Measurements from ENCODE around the gene EHBP1L1.

EHBP1L1 gene

GRCh38 chr11:65577756-65578109 is 1.9 kb downstream of the EHBP1L1 start:
- no peak for DNase-seq (ENCODE audit: low read depth, low spot score)

- DNase-seq (ENCODE audit: low read depth, low spot score) = no peak
These were observed 2.3 kb downstream of the EHBP1L1 start for GRCh38 chr11:65578134-65578533.

GRCh38 chr11:65578667-65579066 is 2.8 kb downstream of the EHBP1L1 start:
- DNase-seq (ENCODE audit: low read depth, low spot score) = no peak

GRCh38 chr11:65579291-65579690 is 3.4 kb downstream of the EHBP1L1 start:
- no peak for DNase-seq (ENCODE audit: low read depth, low spot score)

DNA sequence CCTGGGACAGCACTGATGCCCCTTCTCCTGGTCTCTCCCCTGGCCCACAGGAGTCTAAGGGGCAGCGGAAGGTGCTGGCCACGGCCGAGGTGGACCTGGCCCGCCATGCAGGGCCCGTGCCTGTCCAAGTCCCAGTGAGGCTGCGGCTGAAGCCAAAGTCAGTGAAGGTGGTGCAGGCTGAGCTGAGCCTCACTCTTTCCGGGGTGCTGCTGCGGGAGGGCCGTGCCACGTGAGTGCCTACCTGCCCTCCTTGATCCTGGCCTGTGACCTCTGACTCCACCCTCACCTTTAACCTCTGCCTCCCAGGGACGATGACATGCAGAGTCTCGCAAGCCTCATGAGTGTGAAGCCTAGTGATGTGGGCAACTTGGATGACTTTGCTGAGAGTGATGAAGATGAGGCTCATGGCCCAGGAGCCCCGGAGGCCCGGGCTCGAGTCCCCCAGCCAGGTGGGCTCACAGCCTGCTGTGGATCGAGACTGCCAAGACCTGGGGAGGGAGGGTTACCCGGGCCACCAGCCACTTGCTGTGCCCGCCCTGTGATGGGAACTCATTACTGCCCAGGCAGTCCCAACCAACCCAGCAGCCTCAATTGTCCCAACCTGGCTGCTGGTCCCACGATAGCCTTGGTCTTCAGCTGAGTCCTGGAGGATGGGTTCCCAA is 4.3 kb downstream of the EHBP1L1 start:
- DNase-seq (ENCODE audit: low read depth, low spot score) = no peak

DNA sequence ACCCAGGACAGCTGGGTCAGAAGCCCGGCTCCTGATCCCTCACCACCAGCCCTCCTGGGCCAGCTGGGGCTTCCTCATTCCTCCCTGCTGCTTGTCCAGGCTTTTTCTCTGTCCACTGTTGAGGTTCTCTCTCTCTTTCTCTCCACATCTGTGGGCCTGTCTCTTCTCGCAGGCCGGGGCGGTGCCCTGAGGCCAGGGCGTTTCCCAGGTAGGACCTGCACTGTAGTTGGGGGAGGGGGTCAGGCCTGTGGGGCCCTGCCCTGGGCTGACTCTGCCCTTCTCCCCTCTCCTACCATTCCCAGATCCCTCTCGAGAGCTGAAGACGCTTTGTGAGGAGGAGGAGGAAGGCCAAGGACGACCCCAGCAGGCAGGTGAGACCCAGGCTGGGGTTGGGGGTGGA is 4.9 kb downstream of the EHBP1L1 start:
- no peak for DNase-seq (ENCODE audit: low read depth, low spot score)

GRCh38 chr11:65581928-65582327 is 6.1 kb downstream of the EHBP1L1 start:
- no peak for DNase-seq (ENCODE audit: low read depth, low spot score)

- no peak for DNase-seq (ENCODE audit: low read depth, low spot score)
These were observed 7.7 kb downstream of the EHBP1L1 start for GRCh38 chr11:65583589-65583988.

DNA sequence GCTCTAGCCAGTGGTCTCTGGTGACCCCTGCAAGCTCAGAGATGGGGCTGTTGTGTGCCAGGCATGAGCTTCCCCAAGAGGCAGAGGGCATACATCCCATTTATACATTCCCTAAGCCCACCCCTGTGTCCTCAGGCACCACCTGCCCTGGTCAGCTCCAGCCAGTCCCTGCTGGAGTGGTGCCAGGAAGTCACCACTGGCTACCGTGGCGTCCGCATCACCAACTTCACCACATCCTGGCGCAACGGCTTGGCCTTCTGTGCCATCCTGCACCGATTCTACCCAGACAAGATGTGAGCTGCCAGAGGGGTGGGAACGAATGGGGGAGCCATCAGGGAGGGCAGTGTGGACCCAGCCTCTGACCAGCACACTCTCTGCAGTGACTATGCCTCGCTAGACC is 8.3 kb downstream of the EHBP1L1 start:
- no peak for DNase-seq (ENCODE audit: low read depth, low spot score)

GRCh38 chr11:65584723-65585171 is 8.9 kb downstream of the EHBP1L1 start:
- no peak for DNase-seq (ENCODE audit: low read depth, low spot score)

- DNase-seq (ENCODE audit: low read depth, low spot score) = no peak
These were observed 9.8 kb downstream of the EHBP1L1 start for GRCh38 chr11:65585396-65586246.

GRCh38 chr11:65586247-65586630 is 10.4 kb downstream of the EHBP1L1 start:
- no peak for DNase-seq (ENCODE audit: low read depth, low spot score)

GRCh38 chr11:65586676-65587075 is 10.8 kb downstream of the EHBP1L1 start:
- DNase-seq (ENCODE audit: low read depth, low spot score) = no peak

DNA sequence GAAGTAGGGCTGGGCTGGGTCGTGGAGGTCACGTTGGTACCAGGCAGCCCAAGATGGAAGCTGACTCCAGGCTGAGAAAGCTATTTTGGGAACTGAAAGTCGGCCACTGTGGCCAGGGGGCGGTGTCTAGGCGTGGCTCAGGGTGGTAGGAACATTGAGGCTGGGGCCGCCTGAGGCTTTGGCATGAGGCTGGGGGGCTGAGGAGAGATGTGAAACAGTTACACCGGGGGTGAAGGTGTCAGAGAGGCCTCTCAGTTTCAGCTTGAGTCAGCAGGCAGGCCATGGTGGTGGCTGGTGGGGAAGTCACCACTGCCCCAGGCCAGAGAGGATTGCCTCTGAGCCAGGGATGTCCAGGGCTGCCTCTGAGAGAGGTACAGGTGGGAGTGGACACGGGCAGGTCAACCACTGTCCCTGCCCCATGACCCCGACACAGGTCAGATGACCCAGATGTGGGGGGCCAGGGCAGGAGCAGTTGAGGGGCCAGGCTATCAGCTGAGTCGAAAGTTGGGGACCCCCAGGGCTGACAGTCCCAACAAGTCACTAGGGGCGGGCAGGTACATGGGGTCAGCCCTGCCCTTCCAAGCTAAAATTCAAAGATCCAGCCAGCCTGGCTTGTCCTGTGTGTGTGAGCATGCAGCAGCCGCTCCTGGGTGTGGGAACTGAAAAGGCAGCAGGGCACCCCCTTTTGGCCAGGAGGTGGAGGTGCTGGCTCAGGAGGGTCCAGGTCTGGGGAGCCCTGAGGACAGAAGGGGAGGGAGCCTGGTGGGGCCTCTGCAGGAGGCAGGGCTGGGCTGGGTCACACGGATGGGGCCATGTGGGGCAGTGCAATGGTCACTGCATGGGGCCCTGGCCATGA is 12.6 kb downstream of the EHBP1L1 start:
- peak; percentile 44 for DNase-seq (ENCODE audit: low read depth, low spot score)

DNA sequence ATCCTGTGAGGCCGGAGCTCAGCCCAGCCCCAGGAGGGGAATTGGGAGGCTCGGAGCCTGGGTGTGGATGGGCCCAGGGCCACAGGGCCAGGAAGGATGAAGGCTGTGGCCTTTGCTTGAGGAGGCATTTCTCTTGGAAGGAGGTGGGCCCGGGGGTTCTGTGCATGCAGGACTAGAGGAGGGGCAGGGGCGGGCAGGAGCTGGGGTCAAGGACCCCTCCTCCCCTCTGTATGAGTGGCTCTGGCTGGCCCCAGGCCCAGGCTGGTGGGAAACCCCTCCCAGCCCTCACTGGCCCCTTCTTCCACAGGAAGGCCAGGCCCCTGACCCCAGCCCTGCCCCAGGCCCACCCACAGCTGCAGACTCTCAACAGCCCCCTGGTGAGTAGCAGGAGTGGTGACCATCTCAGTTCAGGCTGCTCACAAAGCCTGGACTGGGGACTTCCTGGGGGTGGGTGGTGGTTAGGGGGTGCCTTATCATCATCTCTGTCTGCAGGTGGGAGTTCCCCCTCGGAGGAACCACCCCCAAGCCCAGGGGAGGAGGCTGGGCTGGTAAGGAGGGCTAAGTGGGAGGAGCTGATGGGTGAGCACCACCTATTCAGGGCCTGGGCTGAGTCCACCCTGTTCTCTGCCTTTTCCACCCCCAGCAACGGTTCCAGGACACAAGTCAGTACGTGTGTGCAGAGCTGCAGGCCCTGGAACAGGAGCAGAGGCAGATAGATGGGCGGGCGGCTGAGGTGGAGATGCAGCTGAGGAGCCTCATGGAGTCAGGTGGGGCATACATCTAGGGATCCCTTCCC is 13.8 kb downstream of the EHBP1L1 start:
- DNase-seq (ENCODE audit: low read depth, low spot score) = no peak

DNA sequence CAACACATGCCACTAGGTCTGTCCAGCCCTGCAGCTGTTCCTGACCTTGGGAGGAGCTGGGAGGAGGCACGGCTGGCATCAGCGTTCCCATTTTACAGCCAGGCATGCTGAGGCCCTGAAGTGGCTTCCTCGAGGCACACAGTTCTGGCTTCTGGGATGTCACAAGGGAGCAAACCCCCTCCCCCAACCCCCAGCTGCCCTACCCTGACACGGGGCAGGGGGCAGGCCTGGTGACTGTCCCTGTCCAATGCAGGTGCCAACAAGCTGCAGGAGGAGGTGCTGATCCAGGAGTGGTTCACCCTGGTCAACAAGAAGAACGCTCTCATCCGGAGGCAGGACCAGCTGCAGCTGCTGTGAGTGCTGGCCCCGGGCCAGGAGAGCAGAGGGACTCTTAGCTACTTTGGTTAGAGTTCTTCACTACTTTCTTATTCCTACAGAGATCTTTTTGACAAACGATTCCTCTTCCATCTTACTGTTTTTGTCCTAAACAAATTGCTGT is 14.4 kb downstream of the EHBP1L1 start:
- no peak for DNase-seq (ENCODE audit: low read depth, low spot score)

DNA sequence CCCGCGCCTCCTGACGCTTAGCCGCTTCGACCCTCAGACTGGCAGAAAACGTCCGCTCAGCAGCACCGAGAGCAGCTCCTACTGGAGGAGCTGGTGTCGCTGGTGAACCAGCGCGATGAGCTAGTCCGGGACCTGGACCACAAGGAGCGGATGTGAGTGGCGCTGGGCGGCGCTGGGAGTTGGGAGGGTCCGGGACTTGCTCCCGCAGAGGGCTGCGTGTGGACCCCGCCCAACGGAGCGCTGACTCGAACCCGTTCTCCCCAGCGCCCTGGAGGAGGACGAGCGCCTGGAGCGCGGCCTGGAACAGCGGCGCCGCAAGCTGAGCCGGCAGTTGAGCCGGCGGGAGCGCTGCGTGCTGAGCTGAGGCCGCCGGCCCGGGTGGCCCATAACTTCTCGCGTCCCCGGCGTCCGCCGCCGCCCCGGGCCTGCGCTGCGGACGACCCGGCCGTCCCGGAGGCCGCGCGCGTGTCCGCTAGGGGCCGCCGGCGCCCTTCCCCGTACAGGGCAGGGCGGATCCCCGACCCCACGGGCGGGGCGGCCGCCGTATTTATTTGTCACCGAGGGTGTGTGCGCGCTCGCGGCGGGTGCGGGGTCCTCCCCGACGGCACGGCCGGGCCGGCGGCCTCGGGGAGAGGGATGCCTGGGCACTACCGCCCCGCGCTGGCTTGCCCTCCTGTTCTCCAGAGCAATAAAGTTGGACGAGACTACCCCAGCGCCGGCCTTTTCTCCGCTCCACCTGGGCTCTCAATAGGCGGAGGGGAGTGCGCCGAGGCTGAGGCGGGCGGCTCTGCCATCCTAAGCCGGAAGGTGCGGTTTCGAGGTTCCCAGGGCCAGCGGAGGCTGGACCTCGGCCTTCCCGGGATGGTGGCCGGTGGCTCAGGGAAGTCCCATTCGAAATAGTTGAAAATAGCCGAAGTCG is 16.3 kb downstream of the EHBP1L1 start:
- DNase-seq (ENCODE audit: low read depth, low spot score) = no peak

DNA sequence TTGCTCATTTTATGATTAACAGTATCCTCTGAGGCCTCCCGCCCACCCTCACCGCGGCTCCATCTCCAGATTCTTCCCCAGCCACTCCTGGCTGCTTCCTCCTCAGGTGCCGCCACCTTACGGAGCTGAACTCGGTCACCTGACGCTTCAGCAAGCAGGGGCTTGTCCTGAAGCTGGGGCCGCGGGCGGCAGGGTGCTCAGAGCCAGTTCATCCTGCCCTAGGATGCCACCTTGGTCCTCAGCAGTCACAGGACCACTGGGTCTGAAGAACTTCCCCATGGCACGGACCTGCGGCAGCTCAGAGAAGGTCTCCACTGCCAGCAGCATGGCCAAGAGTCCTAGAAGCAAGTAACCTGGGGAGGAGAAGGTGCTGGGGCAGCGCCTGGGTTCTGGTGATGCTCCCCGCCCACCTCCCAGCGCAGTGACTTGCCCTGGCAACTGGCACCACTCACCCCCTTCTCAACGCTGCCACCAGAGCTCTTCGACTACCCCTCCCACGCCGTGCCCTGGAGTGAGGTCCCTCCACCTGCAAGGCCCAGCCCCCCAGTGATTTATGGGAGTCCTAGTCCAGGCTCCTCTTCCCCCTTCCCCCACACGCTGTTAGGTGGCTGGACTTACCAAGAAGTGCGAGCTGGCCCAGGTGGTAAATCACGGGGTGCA is 17.1 kb downstream of the EHBP1L1 start:
- DNase-seq (ENCODE audit: low read depth, low spot score) = no peak

GRCh38 chr11:65593518-65594414 is 17.9 kb downstream of the EHBP1L1 start:
- DNase-seq (ENCODE audit: low read depth, low spot score) = no peak

Measured in activated naive CD8-positive, alpha-beta T cell treated with anti-CD3 and anti-CD28 coated beads, Interleukin-2, amount 50 U/mL, for 16 hours (primary cell).